Psoas muscle (tissue), 8 donors: ENCODE results near the gene NEURL1. TPM values are rescaled to one million over a fixed set of nuclear protein-coding genes. Genes with fewer than 3 reads are reported as not detected.

Source experiments
- ATAC-seq, 4 donors: fragments of 200-7000 bp; cut with Tn5 transposase; one replicate each; pipeline ENCODE4 v1.9.1; 2020; ENCODE audit warnings: moderate library complexity in 3 of 4, mild to moderate bottlenecking in 2 of 4
- DNase-seq, 2 donors: peaks; one replicate each; pipeline ENCODE4 v3.0.0-alpha.2; 2020
- H3K27ac ChIP-seq: fragments of 200-600 bp; one replicate; pipeline ENCODE4 v1.8.0; 2022
- H3K27me3 ChIP-seq, 3 donors: fragments of 200-600 bp in 1 of 3; one replicate each; pipeline versions ENCODE4 v1.6.1 to v1.8.0; 2013 to 2022; ENCODE audit warnings: low read length in 2 of 3, mild to moderate bottlenecking in 2 of 3, moderate library complexity in 1 of 3; ENCODE audit not compliant: insufficient read depth in 3 of 3
- H3K36me3 ChIP-seq, 2 donors: fragments of 200-600 bp in 1 of 2; one replicate each; pipeline versions ENCODE4 v1.6.1 to v1.8.0; 2013 to 2022; ENCODE audit warnings: low read depth in 1 of 2, mild to moderate bottlenecking in 1 of 2, moderate library complexity in 1 of 2; ENCODE audit not compliant: insufficient read depth in 1 of 2
- H3K4me1 ChIP-seq: fragments of 200-600 bp; one replicate; pipeline ENCODE4 v1.8.0; 2022
- H3K4me3 ChIP-seq: fragments of 200-600 bp; one replicate; pipeline ENCODE4 v1.8.0; 2022; ENCODE audit warnings: mild to moderate bottlenecking
- H3K9me3 ChIP-seq: fragments of 200-600 bp; one replicate; pipeline ENCODE4 v1.8.0; 2022
- CTCF ChIP-seq: fragments of 200-600 bp; IDR thresholded peaks from one replicate; pipeline ENCODE4 v1.8.0; 2022; ENCODE audit warnings: antibody characterized with exemption
- WGBS, 3 donors: extraction: QIAGEN DNeasy Blood & Tissue Kit; methylation state at CpG; one replicate each; pipeline versions ENCODE4 v1.1.6 to v1.1.7; 2013; 5-methylcytosine and 5-hydroxymethylcytosine counted together
- intact Hi-C, 2 donors: fragments of 100-400 bp; cut with DNase I; formaldehyde crosslinking; loops; one replicate each; pipeline versions ENCODE4 v1.11.0 to v1.14.2; 2022
- polyA plus RNA-seq, 3 donors: library from polyadenylated mRNA; stranded (reverse); fragments of 200-250 nt; gene quantifications; one replicate each; pipeline ENCODE4 v1.2.3, GENCODE V29; 2013
- total RNA-seq, 4 donors: library from RNA; stranded (reverse); fragmentation: NEBNext Ultra II Directional in 2 of 4; extraction: Animal tissue kit (Norgen Biotek cat#: 25700) in 2 of 4; gene quantifications; one replicate each; pipeline versions ENCODE4 v1.2.1 to v1.2.4, GENCODE V29; 2021 to 2023
- donor health status: healthy with polysubstance abuse.
- donor health status: DM: no; HTN: no; CAD: no; lungs with moderate emphysema.
- donor health status: Bipolar disorder and iron deficiency.
- donor health status: healthy.
- donor health status: DM: yes; HTN: yes; CAD: no.
- donor health status: DM: no; HTN: no; CAD: no.
- donor health status: DM: no; HTN: no; CAD: no.
- donor health status: DM: yes; HTN: yes; CAD: no.

NEURL1 gene
- total and polyA plus RNA-seq, 7 donors = 10.9 to 103 (median 66.6) TPM

- Histone ChIP-seq H3K27me3 (no peaks in the 10 kb centered on the region), H3K27ac (no peak overlapping the region), H3K4me3 (no peak overlapping the region), H3K9me3 (no peaks in the 10 kb centered on the region), H3K36me3 (peaks cover 0 to 34% of the 10 kb centered on the region in 2 donors), H3K4me1 (no peaks in the 10 kb centered on the region)
- DNase-seq (peak; percentile 50 to 72), ATAC-seq (peak; percentile 62 to 89 (median 78))
- WGBS, 3 donors = 46 to 55% (median 47%) methylated on average over 7 of the region's 7 CpGs
- TF ChIP-seq CTCF = peak; percentile 67
- intact Hi-C loops = loop anchor here (1.0 to 10.0 kb wide), 3 partner anchors 86 to 276 kb away; partner anchors contain the start of gene SH3PXD2A (in 1 of the 2)
These were observed 105.2 kb downstream of the NEURL1 start for GRCh38 chr10:103598654-103599115.

GRCh38 chr10:103599211-103599610, 105.7 kb downstream of the NEURL1 start:
- no peak overlapping the region for H3K4me3 ChIP-seq
- H3K36me3 ChIP-seq = peaks cover 0 to 39% of the 10 kb centered on the region in 2 donors
- no peak for TF ChIP-seq CTCF
- H3K27me3 ChIP-seq = no peaks in the 10 kb centered on the region
- H3K4me1 ChIP-seq = no peaks in the 10 kb centered on the region
- intact Hi-C loops = loop anchor here (1.0 to 10.0 kb wide), 3 partner anchors 85 to 276 kb away; partner anchors contain the start of gene SH3PXD2A (in 1 of the 2)
- WGBS, 3 donors = 34 to 51% (median 45%) methylated on average over 3 of the region's 3 CpGs
- DNase-seq (peak; percentile 15 to 53), ATAC-seq (peak in 2 of 4 donors; percentile 10 to 18)
- H3K27ac ChIP-seq = no peak overlapping the region
- H3K9me3 ChIP-seq = no peaks in the 10 kb centered on the region

- no peak for ATAC-seq
- Histone ChIP-seq H3K27me3 (no peaks in the 10 kb centered on the region), H3K27ac (no peak overlapping the region), H3K36me3 (peaks cover 0 to 41% of the 10 kb centered on the region in 2 donors), H3K4me3 (no peak overlapping the region), H3K4me1 (no peaks in the 10 kb centered on the region), H3K9me3 (no peaks in the 10 kb centered on the region)
- TF ChIP-seq CTCF = no peak
- intact Hi-C loops = loop anchor here (1.0 to 10.0 kb wide), 3 partner anchors 84 to 275 kb away; partner anchors contain the start of gene SH3PXD2A (in 2 of the 2)
- DNase-seq = peak in 1 of 2 donors; percentile 19
- 76 to 78% (median 78%) methylated on average over 6 of the region's 6 CpGs for WGBS, 3 donors
These were observed 106.4 kb downstream of the NEURL1 start for GRCh38 chr10:103599907-103600306.

GRCh38 chr10:103600325-103600724, 106.8 kb downstream of the NEURL1 start:
- Histone ChIP-seq H3K9me3 (no peaks in the 10 kb centered on the region), H3K36me3 (peaks cover 0 to 41% of the 10 kb centered on the region in 2 donors), H3K27me3 (no peaks in the 10 kb centered on the region), H3K4me1 (no peaks in the 10 kb centered on the region), H3K27ac (no peak overlapping the region), H3K4me3 (no peak overlapping the region)
- intact Hi-C loops = loop anchor here in 1 of 2 donors (10.0 kb wide), 1 partner anchor 254 kb away; the partner anchor contains the start of gene SH3PXD2A
- DNase-seq (peak in 1 of 2 donors; percentile 40), ATAC-seq (no peak)
- WGBS, 3 donors = 83 to 94% (median 87%) methylated on average over 6 of the region's 6 CpGs
- TF ChIP-seq CTCF = no peak
